K562 (cell line): ENCODE data around the gene RNF114. TPM values are rescaled to one million over a fixed set of nuclear protein-coding genes. Genes with fewer than 3 reads are reported as not detected.

Experiments
- CEBPB ChIP-seq: fragments of 450-650 bp; IDR thresholded peaks from 2 replicates; pipeline ENCODE4 v1.6.1; 2016; ENCODE audit warnings: missing genetic modification characterization, missing compliant biosample characterization
- FOSL1 ChIP-seq: fragments of 200-800 bp; sonication (Bioruptor generic); conservative IDR thresholded peaks from 2 replicates; pipeline ENCODE4 v1.6.1; 2016; ENCODE audit warnings: missing genetic modification characterization, missing compliant biosample characterization
- HDAC3 ChIP-seq: fragments of 450-650 bp; IDR thresholded peaks from 2 replicates; pipeline ENCODE4 v1.6.1; 2018; ENCODE audit warnings: borderline replicate concordance, mild to moderate bottlenecking, moderate library complexity; ENCODE audit not compliant: partially characterized antibody
- NFXL1 ChIP-seq: fragments of 450-650 bp; formaldehyde crosslinking; IDR thresholded peaks from 2 replicates; pipeline ENCODE4 v1.4.0; 2021; ENCODE audit warnings: mild to moderate bottlenecking
- TCF7L2 ChIP-seq: fragments of 150-350 bp; IDR thresholded peaks from 2 replicates; pipeline ENCODE4 v1.6.1; 2016; ENCODE audit warnings: low read depth, mild to moderate bottlenecking, low read length, moderate library complexity
- ZNF253 ChIP-seq: fragments of 250-450 bp; sonication (Bioruptor Pico); conservative IDR thresholded peaks from 2 replicates; pipeline ENCODE4 v1.6.1; 2021; ENCODE audit warnings: mild to moderate bottlenecking
- ZNF830 ChIP-seq: fragments of 250-450 bp; sonication (Bioruptor Pico); IDR thresholded peaks from 2 replicates; pipeline ENCODE4 v1.5.0; 2021; ENCODE audit warnings: mild to moderate bottlenecking
- polyA plus RNA-seq, 8 experiments: library from polyadenylated mRNA; depleted of rRNA in 4 of 8; stranded (reverse) in 5 of 8; unstranded in 3 of 8; fragments of >200 nt; fragmentation: Nextera tagmentation in 2 of 8; fragmentation: Illumina TruSeq in 1 of 8; extraction: Ambion mirVana in 2 of 8; extraction: Trizol in 1 of 8; gene quantifications; 2 replicates each; pipeline versions ENCODE4 v1.2.1 to v1.2.3, GENCODE V29; 2011 to 2014; ENCODE audit warnings: inconsistent platforms in 1 of 8, missing spikeins in 1 of 8
- total RNA-seq, 7 experiments: library from RNA; depleted of rRNA in 6 of 7; stranded (reverse); fragments of >200 nt in 6 of 7; fragmentation: Illumina TruSeq in 2 of 7; extraction: Trizol in 2 of 7; gene quantifications; 2 replicates each; pipeline versions ENCODE4 v1.2.1 to v1.2.3, GENCODE V29; 2011 to 2021; ENCODE audit warnings: low replicate concordance in 1 of 7
- TF ChIP-seq, protein P1 (sequence below), 2 experiments: fragments of 450-650 bp; formaldehyde crosslinking in 1 of 2; IDR thresholded peaks; 2 replicates each; pipeline versions ENCODE4 v1.4.0 to v1.6.1; 2014 to 2020; ENCODE audit warnings: mild to moderate bottlenecking in 2 of 2, borderline replicate concordance in 1 of 2, low read depth in 1 of 2
- TF ChIP-seq, protein P2 (sequence below): sonication (generic); formaldehyde crosslinking; IDR thresholded peaks from 2 replicates; pipeline ENCODE4 v1.8.0; 2022; ENCODE audit warnings: missing genetic modification reagents, mild to moderate bottlenecking, borderline replicate concordance
- TF ChIP-seq, protein P3 (sequence below): fragments of 450-650 bp; IDR thresholded peaks from 2 replicates; pipeline ENCODE4 v1.6.1; 2016

The RNF114 gene
- total and polyA plus RNA-seq, 9 of the 15 experiments (the other 6 are each of a cell fraction or from before 2014, with no cell fraction given): 38.6 to 111 (median 62.6) TPM

DNA sequence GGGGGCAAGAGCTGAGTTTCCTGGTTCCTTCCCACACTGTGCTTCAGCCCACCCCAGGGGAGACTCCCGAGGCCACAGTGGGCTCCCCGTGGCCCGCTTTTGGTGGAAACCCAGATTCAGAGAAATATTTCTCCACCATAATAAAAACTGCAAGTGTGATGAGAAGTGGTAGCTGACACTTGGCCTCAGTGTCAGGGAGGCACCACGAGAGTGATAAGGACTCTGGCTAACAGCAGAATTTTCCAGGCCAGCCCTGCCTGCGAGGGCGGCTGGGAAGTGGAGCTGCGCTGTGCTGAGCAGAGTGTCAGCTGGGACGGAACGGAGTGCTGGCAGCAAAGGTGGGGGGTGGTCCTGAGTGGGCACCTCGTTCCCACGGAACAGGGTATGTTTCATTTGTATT is 43.4 kb upstream of the RNF114 start (continued):
- TF ChIP-seq, protein P1, sequence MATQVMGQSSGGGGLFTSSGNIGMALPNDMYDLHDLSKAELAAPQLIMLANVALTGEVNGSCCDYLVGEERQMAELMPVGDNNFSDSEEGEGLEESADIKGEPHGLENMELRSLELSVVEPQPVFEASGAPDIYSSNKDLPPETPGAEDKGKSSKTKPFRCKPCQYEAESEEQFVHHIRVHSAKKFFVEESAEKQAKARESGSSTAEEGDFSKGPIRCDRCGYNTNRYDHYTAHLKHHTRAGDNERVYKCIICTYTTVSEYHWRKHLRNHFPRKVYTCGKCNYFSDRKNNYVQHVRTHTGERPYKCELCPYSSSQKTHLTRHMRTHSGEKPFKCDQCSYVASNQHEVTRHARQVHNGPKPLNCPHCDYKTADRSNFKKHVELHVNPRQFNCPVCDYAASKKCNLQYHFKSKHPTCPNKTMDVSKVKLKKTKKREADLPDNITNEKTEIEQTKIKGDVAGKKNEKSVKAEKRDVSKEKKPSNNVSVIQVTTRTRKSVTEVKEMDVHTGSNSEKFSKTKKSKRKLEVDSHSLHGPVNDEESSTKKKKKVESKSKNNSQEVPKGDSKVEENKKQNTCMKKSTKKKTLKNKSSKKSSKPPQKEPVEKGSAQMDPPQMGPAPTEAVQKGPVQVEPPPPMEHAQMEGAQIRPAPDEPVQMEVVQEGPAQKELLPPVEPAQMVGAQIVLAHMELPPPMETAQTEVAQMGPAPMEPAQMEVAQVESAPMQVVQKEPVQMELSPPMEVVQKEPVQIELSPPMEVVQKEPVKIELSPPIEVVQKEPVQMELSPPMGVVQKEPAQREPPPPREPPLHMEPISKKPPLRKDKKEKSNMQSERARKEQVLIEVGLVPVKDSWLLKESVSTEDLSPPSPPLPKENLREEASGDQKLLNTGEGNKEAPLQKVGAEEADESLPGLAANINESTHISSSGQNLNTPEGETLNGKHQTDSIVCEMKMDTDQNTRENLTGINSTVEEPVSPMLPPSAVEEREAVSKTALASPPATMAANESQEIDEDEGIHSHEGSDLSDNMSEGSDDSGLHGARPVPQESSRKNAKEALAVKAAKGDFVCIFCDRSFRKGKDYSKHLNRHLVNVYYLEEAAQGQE (IDR thresholded peaks at IDR 0.05; ENCODE audit: borderline replicate concordance): peak; percentile 28; the same call in 1 of the 2 replicates
- TF ChIP-seq, protein P1 (CRISPR knock-in tag; IDR thresholded peaks at IDR 0.05; ENCODE audit: low read depth): no peak
- TF ChIP-seq NFXL1 (CRISPR knock-in tag) (no peak), TCF7L2 (no peak), FOSL1 (tag) (no peak), ZNF830 (CRISPR knock-in tag) (no peak), ZNF253 (CRISPR knock-in tag) (no peak), CEBPB (tag) (no peak), HDAC3 (no peak)
- TF ChIP-seq, protein P2, sequence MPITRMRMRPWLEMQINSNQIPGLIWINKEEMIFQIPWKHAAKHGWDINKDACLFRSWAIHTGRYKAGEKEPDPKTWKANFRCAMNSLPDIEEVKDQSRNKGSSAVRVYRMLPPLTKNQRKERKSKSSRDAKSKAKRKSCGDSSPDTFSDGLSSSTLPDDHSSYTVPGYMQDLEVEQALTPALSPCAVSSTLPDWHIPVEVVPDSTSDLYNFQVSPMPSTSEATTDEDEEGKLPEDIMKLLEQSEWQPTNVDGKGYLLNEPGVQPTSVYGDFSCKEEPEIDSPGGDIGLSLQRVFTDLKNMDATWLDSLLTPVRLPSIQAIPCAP: no peak
- TF ChIP-seq, protein P3, sequence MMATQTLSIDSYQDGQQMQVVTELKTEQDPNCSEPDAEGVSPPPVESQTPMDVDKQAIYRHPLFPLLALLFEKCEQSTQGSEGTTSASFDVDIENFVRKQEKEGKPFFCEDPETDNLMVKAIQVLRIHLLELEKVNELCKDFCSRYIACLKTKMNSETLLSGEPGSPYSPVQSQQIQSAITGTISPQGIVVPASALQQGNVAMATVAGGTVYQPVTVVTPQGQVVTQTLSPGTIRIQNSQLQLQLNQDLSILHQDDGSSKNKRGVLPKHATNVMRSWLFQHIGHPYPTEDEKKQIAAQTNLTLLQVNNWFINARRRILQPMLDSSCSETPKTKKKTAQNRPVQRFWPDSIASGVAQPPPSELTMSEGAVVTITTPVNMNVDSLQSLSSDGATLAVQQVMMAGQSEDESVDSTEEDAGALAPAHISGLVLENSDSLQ: peak; percentile 29; the same call in 1 of the 2 replicates
